CD4-positive, alpha-beta memory T cell (primary cell): ENCODE results near the gene HMX1. TPM values are rescaled to one million over a fixed set of nuclear protein-coding genes. Genes with fewer than 3 reads are reported as not detected.

ENCODE experiments used
- CTCF ChIA-PET: fragments of 350-600 bp; sonication (Branson Sonifier 250); formaldehyde crosslinking; loops from one replicate; lab custom pipeline; 2021; ENCODE audit warnings: inconsistent platforms; ENCODE audit not compliant: partially characterized antibody; lab: Charles Lee
- POLR2A ChIA-PET: fragments of 350-600 bp; sonication (Branson Sonifier 250); formaldehyde crosslinking; loops from one replicate; lab custom pipeline; 2021; ENCODE audit not compliant: partially characterized antibody; lab: Charles Lee
- DNase-seq, 5 donors: peaks; one replicate each; pipeline versions ENCODE4 v3.0.0 to v3.0.0-alpha.2; 2020 to 2022; ENCODE audit warnings: mixed read lengths in 1 of 5
- H3K27ac ChIP-seq: one replicate; pipeline ENCODE4 v1.7.0; 2013; ENCODE audit warnings: low read depth, low read length
- H3K27me3 ChIP-seq: 2 replicates; pipeline ENCODE4 v1.7.0; 2013; ENCODE audit warnings: mild to moderate bottlenecking, low read length, moderate library complexity; ENCODE audit not compliant: insufficient read depth
- H3K36me3 ChIP-seq: 2 replicates; pipeline ENCODE4 v1.7.0; 2013; ENCODE audit warnings: mild to moderate bottlenecking, low read length, moderate library complexity; ENCODE audit not compliant: insufficient read depth
- H3K4me1 ChIP-seq: 2 replicates; pipeline ENCODE4 v1.7.0; 2013; ENCODE audit warnings: mild to moderate bottlenecking, low read length, moderate library complexity; ENCODE audit not compliant: insufficient read depth
- H3K4me3 ChIP-seq, 2 donors: one replicate each; pipeline ENCODE4 v1.7.0; 2013; ENCODE audit warnings: low read length in 2 of 2, mild to moderate bottlenecking in 1 of 2
- H3K9me3 ChIP-seq, 2 donors: one replicate each; pipeline ENCODE4 v1.7.0; 2013; ENCODE audit warnings: low read length in 2 of 2, control low read depth in 1 of 2; ENCODE audit not compliant: control insufficient read depth in 1 of 2
- H3K27ac Mint-ChIP-seq, 7 donors: one replicate each; pipeline ENCODE4 v1.8.0; 2020 to 2021; ENCODE audit warnings: mixed read lengths in 7 of 7, mild to moderate bottlenecking in 6 of 7, inconsistent platforms in 3 of 7, moderate library complexity in 3 of 7
- H3K27me3 Mint-ChIP-seq, 2 donors: one replicate each; pipeline ENCODE4 v1.8.0; 2020 to 2021; ENCODE audit warnings: mixed read lengths in 2 of 2
- H3K36me3 Mint-ChIP-seq, 2 donors: one replicate each; pipeline ENCODE4 v1.8.0; 2020 to 2021; ENCODE audit warnings: mixed read lengths in 2 of 2, inconsistent platforms in 1 of 2, mild to moderate bottlenecking in 1 of 2
- H3K4me1 Mint-ChIP-seq, 4 donors: one replicate each; pipeline ENCODE4 v1.8.0; 2020 to 2021; ENCODE audit warnings: mixed read lengths in 4 of 4, mild to moderate bottlenecking in 1 of 4
- H3K4me3 Mint-ChIP-seq, 8 donors: one replicate each; pipeline ENCODE4 v1.8.0; 2020 to 2021; ENCODE audit warnings: mixed read lengths in 8 of 8, mild to moderate bottlenecking in 7 of 8, moderate library complexity in 6 of 8, inconsistent platforms in 3 of 8
- H3K9me3 Mint-ChIP-seq, 8 donors: one replicate each; pipeline ENCODE4 v1.8.0; 2020 to 2021; ENCODE audit warnings: mixed read lengths in 8 of 8, mild to moderate bottlenecking in 5 of 8, inconsistent platforms in 3 of 8, moderate library complexity in 1 of 8
- intact Hi-C: fragments of 100-400 bp; cut with micrococcal nuclease; formaldehyde crosslinking; loops from one replicate; pipeline ENCODE4 v1.15.1; 2023
- polyA plus RNA-seq, 2 donors: library from polyadenylated mRNA; unstranded; fragments of 300-500 nt; fragmentation: Illumina TruSeq; gene quantifications; one replicate each; pipeline ENCODE4 v1.2.3, GENCODE V29; 2021
- total RNA-seq, 2 experiments: library from RNA; stranded (reverse); gene quantifications; one replicate each; pipeline ENCODE4 v1.2.3, GENCODE V29; 2021

Gene HMX1
- total and polyA plus RNA-seq, 4 experiments from 2014 or later: not detected

DNA sequence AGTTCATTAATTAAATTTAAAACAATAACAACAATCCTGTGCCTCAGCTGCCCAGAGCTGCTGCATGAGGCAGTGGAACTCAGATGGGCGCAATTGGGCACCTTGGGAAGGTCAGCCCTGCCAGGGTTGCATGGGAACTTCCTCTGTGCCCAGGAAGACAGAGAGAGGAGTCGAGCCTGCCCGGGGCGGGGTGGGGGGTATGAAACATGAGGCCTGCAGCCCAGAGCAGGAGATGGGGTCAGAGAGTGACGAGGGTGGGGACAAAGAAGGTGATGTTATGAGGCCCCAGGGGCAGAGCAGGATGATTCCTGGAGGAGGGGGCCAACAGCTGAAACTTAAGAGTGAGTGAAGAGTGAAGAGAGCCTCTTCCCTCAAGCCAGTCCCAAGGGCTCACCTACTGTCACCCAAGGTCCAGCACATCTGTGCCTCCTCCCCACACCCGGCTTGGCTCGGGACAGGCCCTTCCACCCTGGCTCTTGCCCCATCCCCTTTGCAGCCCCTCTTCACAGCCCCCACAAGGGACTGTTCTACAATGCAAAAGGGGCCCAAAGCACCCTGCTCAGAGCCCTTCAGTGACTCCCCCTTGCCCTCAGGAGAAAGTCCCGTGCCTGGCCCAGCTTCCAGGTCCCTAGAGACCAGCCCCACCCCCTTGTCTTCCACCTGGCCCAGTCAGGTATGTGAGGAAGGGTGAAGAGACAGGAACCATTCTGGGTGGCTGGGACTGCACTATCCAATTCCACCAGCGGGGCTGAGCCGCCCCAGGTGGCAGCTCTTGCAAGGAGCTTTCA, 31.4 kb downstream of the HMX1 start:
- Histone ChIP-seq H3K4me1 (no peaks in the 10 kb centered on the region), H3K27ac (no peak overlapping the region), H3K36me3 (no peaks in the 10 kb centered on the region), H3K27me3 (no peaks in the 10 kb centered on the region), H3K9me3 (no peaks in the 10 kb centered on the region), H3K4me3 (no peak overlapping the region)
- Mint-ChIP-seq H3K36me3 (no peaks in the 10 kb centered on the region), H3K4me1 (no peaks in the 10 kb centered on the region), H3K4me3 (no peak overlapping the region), H3K9me3 (peaks cover 0 to 9% (median 3%) of the 10 kb centered on the region in 8 donors), H3K27me3 (peaks cover 0 to 4% of the 10 kb centered on the region in 2 donors), H3K27ac (no peak overlapping the region)
- ChIA-PET CTCF (no interaction called here), POLR2A (no interaction called here)
- intact Hi-C loops: no loop called here
- DNase-seq: no peak

DNA sequence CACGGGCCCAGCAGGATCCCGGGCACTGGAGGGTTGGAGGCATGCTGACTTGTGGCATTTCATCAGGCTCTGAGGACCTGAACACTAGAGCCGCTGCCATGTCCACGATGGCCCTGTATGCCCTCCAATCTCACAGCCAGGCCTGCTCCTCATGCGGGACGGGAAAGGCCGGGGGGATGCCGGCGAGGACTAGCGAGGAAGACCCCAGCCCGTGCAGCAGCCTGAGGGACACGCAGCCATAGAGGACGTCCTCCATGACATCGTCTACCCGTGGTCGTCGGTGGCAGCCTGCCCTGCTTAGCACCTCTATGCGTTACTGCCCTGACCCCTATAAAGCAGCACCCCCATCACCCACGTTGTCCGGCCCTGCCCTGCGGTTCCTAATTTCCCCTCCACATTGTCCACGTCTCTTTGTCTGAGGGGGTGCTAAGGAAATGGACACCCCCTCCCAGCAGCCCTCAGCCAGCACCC, 32.6 kb downstream of the HMX1 start:
- intact Hi-C loops: no loop called here
- Histone ChIP-seq H3K36me3 (no peaks in the 10 kb centered on the region), H3K27ac (no peak overlapping the region), H3K9me3 (no peaks in the 10 kb centered on the region), H3K4me1 (no peaks in the 10 kb centered on the region), H3K4me3 (no peak overlapping the region), H3K27me3 (no peaks in the 10 kb centered on the region)
- Mint-ChIP-seq H3K27me3 (peaks cover 0 to 2% of the 10 kb centered on the region in 2 donors), H3K27ac (no peak overlapping the region), H3K4me1 (no peaks in the 10 kb centered on the region), H3K9me3 (peaks cover 0 to 9% (median 3%) of the 10 kb centered on the region in 8 donors), H3K4me3 (no peak overlapping the region), H3K36me3 (no peaks in the 10 kb centered on the region)
- CTCF ChIA-PET: no interaction called here
- DNase-seq: no peak
- POLR2A ChIA-PET: no interaction called here

DNA sequence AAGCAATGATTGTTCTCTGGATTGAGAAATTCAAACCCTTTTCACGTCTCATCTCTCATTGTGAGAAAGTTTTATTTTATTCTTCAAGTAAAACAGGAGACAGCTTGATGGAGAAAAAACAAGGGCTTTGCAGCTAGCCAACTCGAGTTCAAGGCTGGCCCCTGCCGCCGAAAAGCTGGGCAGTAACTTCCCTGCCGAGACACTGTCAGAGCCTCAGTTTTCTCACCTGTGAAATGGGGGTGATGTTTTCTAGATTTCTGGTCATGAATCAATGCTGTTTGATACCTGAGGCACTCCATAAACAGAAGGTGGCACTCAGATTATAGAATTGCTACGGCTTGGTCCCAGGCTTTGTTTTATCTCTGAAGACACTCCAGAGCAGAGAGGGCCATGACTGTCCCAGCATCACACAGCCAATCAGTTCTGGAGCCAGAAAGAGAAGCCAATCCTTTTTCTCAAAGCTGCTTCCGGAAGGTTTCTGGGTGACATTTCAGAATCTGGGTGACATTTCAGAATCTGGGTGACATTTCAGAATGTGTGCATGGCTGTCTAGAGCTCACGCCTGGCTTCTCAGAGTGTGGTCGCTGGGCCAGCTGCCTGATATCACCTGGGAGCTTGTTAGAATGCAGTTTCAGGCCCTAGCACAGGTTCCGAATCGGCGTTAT, 33.2 kb downstream of the HMX1 start:
- H3K36me3 ChIP-seq: no peaks in the 10 kb centered on the region
- peaks cover 0 to 7% (median 0%) of the 10 kb centered on the region in 8 donors for H3K9me3 Mint-ChIP-seq
- H3K4me3 ChIP-seq: no peak overlapping the region
- H3K27me3 Mint-ChIP-seq: peaks cover 0 to 2% of the 10 kb centered on the region in 2 donors
- no peaks in the 10 kb centered on the region for H3K27me3 ChIP-seq
- no peaks in the 10 kb centered on the region for H3K4me1 Mint-ChIP-seq
- ChIA-PET POLR2A (no interaction called here), CTCF (no interaction called here)
- DNase-seq: no peak
- H3K27ac Mint-ChIP-seq: no peak overlapping the region
- no peak overlapping the region for H3K27ac ChIP-seq
- H3K4me1 ChIP-seq: no peaks in the 10 kb centered on the region
- H3K4me3 Mint-ChIP-seq: no peak overlapping the region
- H3K9me3 ChIP-seq: no peaks in the 10 kb centered on the region
- no peaks in the 10 kb centered on the region for H3K36me3 Mint-ChIP-seq
- intact Hi-C loops: no loop called here

DNA sequence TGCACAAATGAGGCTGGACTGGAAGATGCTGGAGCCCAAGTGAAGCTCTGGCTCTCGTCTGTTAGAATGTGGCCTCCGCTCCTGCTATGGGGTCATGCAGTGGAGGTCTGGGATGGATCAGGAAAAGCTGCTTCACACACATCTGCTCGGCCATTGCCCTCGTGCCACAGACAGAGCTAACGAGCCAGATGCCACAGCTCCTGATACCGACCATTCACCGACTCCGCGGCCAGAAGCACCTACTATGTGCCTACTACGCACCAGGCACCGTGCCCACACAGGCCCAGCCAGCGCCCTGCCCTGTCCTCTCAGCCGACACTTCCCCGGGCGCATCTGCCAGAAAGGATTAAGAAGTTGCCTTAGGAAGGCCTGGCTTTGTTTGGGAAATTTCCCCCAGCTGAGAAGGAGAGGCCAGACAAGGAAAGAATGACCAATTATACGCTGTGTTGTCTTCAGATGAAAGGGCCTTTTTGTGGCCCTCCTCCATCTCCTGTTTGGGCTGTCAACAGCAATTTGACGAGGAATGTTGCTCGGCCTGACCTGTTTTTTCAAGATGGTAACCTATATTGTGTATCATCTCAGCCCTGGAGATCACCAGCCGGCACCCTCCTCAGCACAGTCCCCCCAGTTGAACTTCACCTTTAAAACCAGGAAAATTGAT, 34.3 kb downstream of the HMX1 start:
- intact Hi-C loops: no loop called here
- Histone ChIP-seq H3K9me3 (no peaks in the 10 kb centered on the region), H3K36me3 (no peaks in the 10 kb centered on the region), H3K4me3 (no peak overlapping the region), H3K4me1 (no peaks in the 10 kb centered on the region), H3K27me3 (no peaks in the 10 kb centered on the region), H3K27ac (no peak overlapping the region)
- H3K27me3 Mint-ChIP-seq: peaks cover 0 to 2% of the 10 kb centered on the region in 2 donors
- POLR2A ChIA-PET: no interaction called here
- DNase-seq: no peak
- H3K27ac Mint-ChIP-seq: no peak overlapping the region
- CTCF ChIA-PET: no interaction called here
- H3K9me3 Mint-ChIP-seq: peaks cover 0 to 4% (median 0%) of the 10 kb centered on the region in 8 donors
- H3K4me3 Mint-ChIP-seq: no peak overlapping the region
- H3K36me3 Mint-ChIP-seq: no peaks in the 10 kb centered on the region
- H3K4me1 Mint-ChIP-seq: no peaks in the 10 kb centered on the region

DNA sequence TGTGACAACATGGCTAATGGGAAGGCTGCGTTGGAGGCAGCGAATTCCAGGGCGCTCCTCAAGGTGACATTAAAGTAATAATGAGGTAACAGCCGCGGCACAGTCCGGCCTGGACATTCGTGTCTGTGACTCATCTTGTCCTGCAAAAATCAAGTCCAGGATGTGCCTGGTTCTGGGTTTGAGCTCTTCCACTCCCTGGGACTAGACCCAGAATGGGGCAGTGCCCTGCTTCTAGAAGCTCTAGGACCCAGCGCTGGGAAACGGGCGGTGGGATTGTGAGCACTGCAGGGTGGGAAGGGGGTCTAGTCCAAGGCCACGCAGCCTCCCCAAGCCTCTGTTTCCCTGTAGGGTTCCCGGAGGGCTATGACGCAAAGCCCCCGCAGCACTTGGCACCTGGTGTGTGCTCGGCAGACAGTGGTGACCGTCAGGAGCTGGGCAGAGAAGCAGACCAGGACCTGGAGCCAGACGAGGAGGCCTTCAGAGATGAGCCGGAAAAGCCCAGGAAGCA, 34.9 kb downstream of the HMX1 start:
- no peaks in the 10 kb centered on the region for H3K4me1 Mint-ChIP-seq
- H3K36me3 Mint-ChIP-seq: no peaks in the 10 kb centered on the region
- H3K9me3 Mint-ChIP-seq: peaks cover 0 to 5% (median 0%) of the 10 kb centered on the region in 8 donors
- H3K4me3 Mint-ChIP-seq: no peak overlapping the region
- Histone ChIP-seq H3K9me3 (no peaks in the 10 kb centered on the region), H3K27ac (no peak overlapping the region), H3K4me1 (no peaks in the 10 kb centered on the region), H3K4me3 (no peak overlapping the region), H3K27me3 (no peaks in the 10 kb centered on the region), H3K36me3 (no peaks in the 10 kb centered on the region)
- DNase-seq: no peak
- ChIA-PET POLR2A (no interaction called here), CTCF (no interaction called here)
- no peak overlapping the region for H3K27ac Mint-ChIP-seq
- peaks cover 0 to 2% of the 10 kb centered on the region in 2 donors for H3K27me3 Mint-ChIP-seq
- intact Hi-C loops: no loop called here

DNA sequence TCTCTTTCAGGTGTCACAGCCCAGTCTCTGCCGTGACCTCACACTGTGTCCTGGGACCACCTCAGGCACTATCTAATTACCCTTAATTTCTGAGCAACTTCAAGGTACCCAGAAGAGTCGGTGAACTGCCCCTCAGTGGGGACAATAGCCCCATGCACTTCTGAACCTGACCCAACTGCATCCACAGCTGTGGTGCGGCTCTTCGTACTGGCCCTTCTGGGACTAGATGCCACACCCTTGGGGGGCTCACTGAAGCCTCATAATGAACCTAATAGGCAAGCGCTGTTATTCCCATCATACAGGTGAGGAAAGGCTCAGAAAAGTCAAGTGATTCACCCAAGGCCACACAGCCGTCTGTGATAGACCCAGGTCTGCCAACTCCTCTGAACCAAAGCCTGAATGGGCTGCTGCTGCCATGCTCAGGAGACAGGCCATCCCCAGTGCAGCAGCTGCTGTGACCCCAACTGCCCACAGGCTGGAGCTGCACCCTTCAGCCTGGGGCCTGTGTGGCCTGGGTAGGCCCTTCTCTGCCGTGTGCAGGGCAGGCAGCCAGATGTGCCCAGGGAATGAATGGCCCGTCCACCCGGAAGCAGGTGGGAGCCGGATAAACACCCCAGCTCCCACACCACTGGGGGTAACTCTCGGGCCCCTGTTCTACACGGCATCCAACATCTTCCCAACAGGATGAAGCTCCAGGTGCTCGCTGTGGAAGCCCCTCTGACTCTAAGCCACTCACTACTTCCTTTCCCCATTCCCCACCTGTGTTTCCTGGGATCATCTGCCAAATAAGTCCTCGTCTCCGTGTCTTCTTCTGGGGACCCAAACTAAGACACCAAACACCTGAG, 35.9 kb downstream of the HMX1 start:
- no peaks in the 10 kb centered on the region for H3K27me3 ChIP-seq
- DNase-seq: no peak

More for the DNA sequence above, 35.9 kb downstream of the HMX1 start:
- Histone ChIP-seq H3K4me1 (no peaks in the 10 kb centered on the region), H3K36me3 (no peaks in the 10 kb centered on the region), H3K4me3 (no peak overlapping the region), H3K9me3 (no peaks in the 10 kb centered on the region), H3K27ac (no peak overlapping the region)
- Mint-ChIP-seq H3K27me3 (peaks cover 0 to 2% of the 10 kb centered on the region in 2 donors), H3K9me3 (peaks cover 0 to 5% (median 0%) of the 10 kb centered on the region in 8 donors), H3K36me3 (no peaks in the 10 kb centered on the region), H3K4me1 (no peaks in the 10 kb centered on the region), H3K27ac (no peak overlapping the region), H3K4me3 (no peak overlapping the region)
- intact Hi-C loops: no loop called here
- ChIA-PET POLR2A (no interaction called here), CTCF (no interaction called here)
